ENCODE results near the gene CDC5L.

CDC5L gene

GRCh38 chr6:44375071-44375470, 12.4 kb upstream of the CDC5L start:
- DNase-seq, result no peak

DNA sequence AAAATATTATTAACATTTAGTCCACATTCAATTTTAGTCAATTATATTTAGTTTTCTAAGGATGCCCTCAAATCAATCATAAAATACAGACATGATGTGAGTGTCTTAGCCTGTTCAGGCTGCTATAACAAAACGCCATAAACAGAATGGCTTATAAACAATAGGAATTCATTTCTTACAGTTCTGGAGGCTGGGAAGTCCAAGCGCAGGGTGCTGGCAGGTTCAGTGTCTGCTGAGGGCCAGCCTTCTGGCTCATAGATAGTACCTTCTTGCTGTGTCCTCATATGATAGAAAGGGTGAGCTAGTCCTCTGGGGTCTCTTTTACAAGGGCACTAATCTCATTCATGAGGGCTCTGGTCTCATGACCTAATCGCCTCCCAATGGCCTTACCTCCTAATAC, 10.0 kb upstream of the CDC5L start:
- no peak for DNase-seq

- no peak for DNase-seq
Observed at GRCh38 chr6:44377971-44378370, 9.5 kb upstream of the CDC5L start.

DNA sequence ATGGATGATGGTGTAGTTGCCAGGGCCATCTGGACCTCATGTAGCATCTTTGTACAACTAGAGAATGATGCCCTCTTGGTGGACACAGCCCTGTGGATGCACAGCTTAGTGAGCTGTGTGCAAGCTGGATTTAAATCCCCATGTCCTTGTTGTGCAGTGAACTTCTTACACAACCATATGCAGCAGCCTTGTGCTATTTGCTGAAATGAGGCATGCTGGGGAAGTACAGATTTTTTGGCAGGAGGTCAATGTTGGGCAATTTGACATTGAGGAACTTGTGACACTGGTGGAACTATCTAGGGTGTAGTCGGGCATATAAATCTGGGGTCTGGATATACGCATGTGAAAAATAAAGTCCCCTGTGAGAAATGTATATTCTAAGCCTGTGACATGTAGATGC, 5.8 kb upstream of the CDC5L start:
- no peak for DNase-seq

DNA sequence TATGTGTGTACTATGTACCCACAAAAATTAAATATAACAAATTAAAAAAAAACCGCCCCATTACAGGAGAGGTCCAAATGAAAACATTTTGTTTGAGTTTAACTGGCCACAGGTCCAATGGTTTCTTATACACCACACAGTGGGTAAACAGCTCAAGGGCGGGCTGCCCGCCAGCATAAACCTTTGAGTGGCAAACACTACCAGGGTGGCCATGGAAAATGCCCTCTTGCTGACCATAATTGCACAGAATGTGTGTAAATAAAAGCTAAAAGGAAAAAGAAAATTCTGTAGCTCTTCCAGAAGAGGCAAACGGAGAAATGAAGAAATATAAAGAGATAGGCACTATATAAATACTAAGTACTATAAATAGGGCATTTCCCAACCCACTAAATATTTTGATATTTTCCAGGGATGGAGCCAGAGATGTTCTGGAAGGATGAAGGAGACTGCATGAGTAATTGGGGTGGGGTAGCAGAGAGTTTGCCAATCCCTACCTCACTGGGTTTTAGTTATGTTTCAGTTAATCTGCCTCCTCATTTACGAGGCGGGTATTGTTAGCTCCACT, 1.1 kb upstream of the CDC5L start:
- no peak for DNase-seq

- DNase-seq, result no peak
Observed at GRCh38 chr6:44386929-44387345, 569 bp upstream of the CDC5L start.

- no peak for DNase-seq
Observed at GRCh38 chr6:44388135-44388487, 605 bp downstream of the CDC5L start.

DNA sequence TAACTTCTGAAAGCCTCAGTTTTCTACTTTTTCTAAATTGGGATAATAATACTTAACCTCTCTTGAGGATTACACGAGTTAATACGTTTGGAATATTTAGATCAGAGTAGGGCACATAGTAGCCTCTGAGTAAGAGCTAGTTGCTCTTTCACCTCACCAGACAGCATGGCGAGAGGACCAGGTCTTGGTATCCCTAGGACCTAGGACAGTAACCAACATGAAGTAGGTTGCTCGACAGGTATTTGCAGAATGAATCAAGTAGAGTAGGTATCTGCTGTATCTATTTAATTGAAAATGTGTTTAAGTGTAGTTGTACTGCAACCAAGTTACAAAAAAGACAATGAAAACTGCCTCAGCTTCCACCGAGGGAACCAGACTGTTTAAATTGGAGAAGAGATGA, 1.4 kb downstream of the CDC5L start:
- DNase-seq, result no peak

- DNase-seq, result no peak
Observed at GRCh38 chr6:44390158-44390683, 2.7 kb downstream of the CDC5L start.

DNA sequence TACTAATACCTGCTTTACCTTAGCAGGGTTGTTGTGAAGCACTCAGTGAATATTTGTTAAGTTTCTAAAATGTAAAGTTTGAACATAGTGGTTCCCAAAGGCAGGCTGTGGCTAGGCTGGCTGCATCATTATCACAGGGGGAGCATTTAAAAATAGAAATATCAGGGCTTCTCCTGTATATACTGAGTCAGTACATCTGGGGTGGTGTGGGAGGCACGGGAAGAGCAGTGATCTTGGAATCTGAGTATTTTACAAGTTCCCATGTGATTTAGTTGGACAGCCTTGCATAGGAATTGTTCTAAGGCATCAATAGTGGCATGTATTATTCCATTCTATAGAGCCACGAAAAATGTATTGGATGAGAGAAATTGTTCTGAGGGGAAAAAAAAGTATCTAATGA, 8.0 kb downstream of the CDC5L start:
- DNase-seq, result no peak

DNA sequence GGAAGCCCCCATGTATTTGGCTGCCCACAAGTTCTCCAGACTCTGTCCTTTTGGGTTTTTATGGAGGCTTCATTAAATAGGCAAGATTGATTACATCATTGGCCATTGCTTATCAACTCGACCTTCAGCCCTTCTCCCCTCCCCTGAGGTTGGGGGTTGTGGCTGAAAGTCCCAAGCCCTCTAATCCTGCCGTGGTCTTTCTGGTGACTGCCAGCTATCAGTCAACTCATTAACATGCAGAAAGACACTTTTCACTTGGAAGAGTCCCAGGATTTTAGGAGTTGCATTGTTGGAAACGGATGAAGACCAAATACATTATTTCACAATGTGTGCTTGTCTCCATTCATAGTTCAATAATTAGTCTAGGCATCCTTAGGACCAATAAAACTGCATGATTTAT, 9.5 kb downstream of the CDC5L start:
- DNase-seq, result no peak

DNA sequence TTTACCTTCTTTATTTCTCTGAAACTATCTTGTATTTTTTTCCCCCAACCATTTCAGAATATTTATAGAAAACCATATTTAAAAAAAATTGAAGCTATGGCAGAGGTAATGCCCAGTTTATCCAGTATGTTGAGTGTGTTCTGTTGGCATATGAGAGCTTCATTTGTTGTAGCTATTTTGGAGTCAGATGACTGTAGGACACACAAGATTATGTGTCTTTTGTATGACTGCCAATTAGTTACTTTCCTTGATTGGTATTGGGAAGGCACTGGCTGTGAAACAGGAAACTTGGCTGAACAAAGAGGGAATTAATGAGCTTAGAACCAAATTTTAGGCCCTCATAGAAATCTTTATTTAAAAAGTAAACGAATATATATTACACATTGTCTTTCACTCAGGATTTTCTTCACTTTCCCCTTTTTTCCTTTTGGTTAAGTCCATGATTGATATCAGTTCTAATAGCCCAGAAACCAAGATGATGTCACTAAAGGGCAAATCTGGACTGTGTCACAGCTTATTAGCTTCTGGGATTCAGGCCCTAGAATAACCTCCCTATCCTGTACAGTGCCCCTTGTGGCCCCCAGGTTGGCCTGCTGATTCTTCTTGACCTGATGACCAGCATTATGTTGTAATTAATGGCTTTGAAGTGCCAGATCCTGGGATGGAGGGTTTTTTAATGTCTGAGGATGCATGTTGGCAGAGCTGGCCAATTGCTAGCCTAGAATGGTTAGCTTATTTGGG, 10.1 kb downstream of the CDC5L start:
- DNase-seq, result no peak

DNA sequence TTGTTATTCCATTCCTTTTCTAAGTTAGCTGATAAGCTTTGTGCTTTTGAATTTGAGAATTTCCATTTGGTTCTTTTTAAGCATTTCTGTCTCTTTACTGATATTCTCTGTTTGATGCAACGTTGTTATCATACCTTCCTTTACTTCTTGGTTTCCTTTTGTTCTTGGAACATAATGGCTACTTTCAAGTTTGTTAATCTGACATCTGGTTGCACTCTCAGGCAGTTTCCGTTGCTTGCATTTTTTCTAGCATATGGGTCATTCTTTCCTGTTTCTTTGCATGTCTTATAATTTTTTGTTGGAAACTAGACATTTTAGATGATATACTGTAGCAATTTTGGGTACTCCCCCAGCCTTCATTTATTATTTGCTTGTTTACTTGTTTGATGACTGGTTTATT, 12.5 kb downstream of the CDC5L start:
- no peak for DNase-seq

- DNase-seq, result no peak
Observed at GRCh38 chr6:44400572-44400971, 13.1 kb downstream of the CDC5L start.

- no peak for DNase-seq
Observed at GRCh38 chr6:44401138-44401537, 13.6 kb downstream of the CDC5L start.

DNA sequence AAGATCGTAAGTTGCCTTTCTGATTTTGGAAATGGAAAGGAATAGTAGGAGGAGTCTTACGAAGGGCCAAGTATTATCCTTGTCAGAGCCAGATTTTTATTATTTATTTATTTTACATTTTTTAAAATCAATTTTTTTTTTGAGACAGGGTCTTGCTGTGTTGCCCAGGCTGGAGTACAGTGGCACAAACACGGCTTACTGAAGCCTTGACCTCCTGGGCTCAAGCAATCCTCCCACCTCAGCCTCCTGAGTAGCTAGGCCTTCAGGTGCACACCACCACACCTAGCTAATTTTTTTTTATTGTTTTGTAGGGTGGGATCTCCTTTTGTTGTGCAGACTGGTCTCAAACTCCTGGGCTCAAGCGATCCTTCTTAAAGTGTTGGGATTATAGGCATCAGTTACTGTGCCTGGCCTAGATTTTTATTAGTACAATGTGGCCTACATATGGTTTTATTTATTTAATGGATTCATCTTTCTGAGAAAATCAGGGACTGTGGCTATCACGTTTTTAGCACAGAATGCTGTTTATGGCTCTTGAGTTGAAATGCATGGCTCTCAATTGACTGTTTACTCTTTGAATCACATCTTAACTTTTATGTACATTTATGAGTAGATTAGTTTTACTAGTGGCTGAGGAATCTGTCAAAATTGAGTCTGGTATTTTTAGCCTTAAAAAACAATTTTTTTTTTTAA, 16.7 kb downstream of the CDC5L start:
- no peak for DNase-seq

- DNase-seq, result no peak
Observed at GRCh38 chr6:44404715-44405099, 17.2 kb downstream of the CDC5L start.

DNA sequence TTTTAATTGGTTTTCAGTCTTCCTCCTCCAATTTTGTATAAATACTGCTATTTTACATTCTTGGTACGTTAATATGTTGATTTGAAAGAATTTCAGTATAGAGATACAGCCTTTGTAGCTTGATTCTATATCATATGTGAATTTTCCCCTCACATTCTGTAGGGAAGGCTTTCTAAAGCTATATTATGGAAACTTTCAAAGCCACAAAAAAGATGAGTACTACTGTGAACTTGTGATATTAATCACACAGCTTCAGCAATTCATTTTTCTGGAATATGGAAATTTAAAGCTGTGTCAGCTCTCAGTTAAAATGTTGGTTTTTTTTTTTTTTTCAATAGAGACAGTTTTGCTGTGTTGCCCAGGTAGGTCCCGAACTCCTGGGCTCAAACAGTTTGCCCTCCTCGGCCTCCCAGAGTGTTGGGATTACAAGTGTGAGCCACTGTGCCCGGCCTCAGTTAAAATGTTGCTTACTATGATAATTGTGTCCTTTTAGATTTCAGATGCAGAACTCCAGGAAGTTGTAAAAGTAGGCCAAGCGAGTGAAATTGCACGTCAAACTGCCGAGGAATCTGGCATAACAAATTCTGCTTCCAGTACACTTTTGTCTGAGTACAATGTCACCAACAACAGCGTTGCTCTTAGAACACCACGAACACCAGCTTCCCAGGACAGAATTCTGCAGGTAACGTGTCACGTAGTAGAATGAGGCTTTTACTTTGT, 20.6 kb downstream of the CDC5L start:
- DNase-seq, result no peak

GRCh38 chr6:44409207-44409794, 21.8 kb downstream of the CDC5L start:
- DNase-seq, result no peak

- DNase-seq, result no peak
Observed at GRCh38 chr6:44410363-44410762, 22.9 kb downstream of the CDC5L start.

- no peak for DNase-seq
Observed at GRCh38 chr6:44411141-44411540, 23.6 kb downstream of the CDC5L start.

GRCh38 chr6:44415449-44415848, 27.9 kb downstream of the CDC5L start:
- no peak for DNase-seq

- DNase-seq, result no peak
Observed at GRCh38 chr6:44415873-44416502, 28.5 kb downstream of the CDC5L start.
